HCT116 (cell line): ENCODE data around the gene MAPK10.

Experiments
- POLR2A ChIP-seq: IDR thresholded peaks from 2 replicates; pipeline ENCODE4 v1.7.0; 2011; ENCODE audit warnings: borderline replicate concordance; ENCODE audit not compliant: insufficient read depth, insufficient read length; ENCODE audit errors: extremely low read depth
- POLR2AphosphoS5 ChIP-seq: IDR thresholded peaks from 2 replicates; pipeline ENCODE4 v1.6.1; 2011; ENCODE audit warnings: mild to moderate bottlenecking, low read depth, low read length, moderate library complexity
- TF ChIP-seq, protein P1 (sequence below), 3 experiments: fragments of 200-600 bp in 1 of 3; sonication (generic) in 1 of 3; IDR thresholded peaks in 2 of 3; conservative IDR thresholded peaks in 1 of 3; 2 replicates each; pipeline ENCODE4 v1.5.1; 2012 to 2017; ENCODE audit warnings: low read depth in 2 of 3, low read length in 2 of 3, antibody characterized with exemption in 1 of 3, borderline replicate concordance in 1 of 3, control low read depth in 1 of 3, mild to moderate bottlenecking in 1 of 3, mixed read lengths in 1 of 3, mixed run types in 1 of 3, moderate library complexity in 1 of 3; ENCODE audit not compliant: insufficient read depth in 1 of 3

DNA sequence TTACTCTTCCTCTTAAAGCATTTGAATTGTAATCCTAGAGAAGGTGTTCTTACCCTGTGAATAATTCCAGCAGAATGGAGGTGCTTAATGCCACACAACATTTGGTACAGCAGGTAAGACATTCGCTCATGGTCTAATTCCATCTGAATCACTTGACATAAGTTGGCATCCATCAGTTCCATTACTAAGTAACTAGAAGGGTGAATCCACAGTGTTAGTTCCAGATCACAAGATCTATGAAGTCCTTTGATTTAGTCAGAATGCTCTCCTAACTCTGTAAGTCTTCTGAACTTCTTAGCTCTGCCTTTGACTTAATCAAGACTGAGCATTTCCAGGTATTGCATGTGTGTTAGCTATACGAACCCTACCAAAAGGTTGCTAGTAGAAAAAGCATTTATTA lies 258.0 kb downstream of the MAPK10 start:
- TF ChIP-seq POLR2A (no peak), POLR2AphosphoS5 (no peak)
- TF ChIP-seq, protein P1, sequence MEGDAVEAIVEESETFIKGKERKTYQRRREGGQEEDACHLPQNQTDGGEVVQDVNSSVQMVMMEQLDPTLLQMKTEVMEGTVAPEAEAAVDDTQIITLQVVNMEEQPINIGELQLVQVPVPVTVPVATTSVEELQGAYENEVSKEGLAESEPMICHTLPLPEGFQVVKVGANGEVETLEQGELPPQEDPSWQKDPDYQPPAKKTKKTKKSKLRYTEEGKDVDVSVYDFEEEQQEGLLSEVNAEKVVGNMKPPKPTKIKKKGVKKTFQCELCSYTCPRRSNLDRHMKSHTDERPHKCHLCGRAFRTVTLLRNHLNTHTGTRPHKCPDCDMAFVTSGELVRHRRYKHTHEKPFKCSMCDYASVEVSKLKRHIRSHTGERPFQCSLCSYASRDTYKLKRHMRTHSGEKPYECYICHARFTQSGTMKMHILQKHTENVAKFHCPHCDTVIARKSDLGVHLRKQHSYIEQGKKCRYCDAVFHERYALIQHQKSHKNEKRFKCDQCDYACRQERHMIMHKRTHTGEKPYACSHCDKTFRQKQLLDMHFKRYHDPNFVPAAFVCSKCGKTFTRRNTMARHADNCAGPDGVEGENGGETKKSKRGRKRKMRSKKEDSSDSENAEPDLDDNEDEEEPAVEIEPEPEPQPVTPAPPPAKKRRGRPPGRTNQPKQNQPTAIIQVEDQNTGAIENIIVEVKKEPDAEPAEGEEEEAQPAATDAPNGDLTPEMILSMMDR (IDR thresholded peaks at IDR 0.05 in 2 of 3, conservative IDR thresholded peaks at IDR 0.05 in 1 of 3; ENCODE audit: borderline replicate concordance in 1 of 3, insufficient read depth in 1 of 3, low read depth in 2 of 3, low read length in 2 of 3): no peak
